Liver (tissue), 3 donors: ENCODE measurements around the gene HJV.

Experiments
- CTCF ChIP-seq: fragments of 150-350 bp; IDR thresholded peaks from 2 replicates; pipeline ENCODE4 v1.5.1; 2017; ENCODE audit warnings: improper control_type of control experiment, low read depth, low read length; ENCODE audit not compliant: missing input control
- JUND ChIP-seq, 2 donors: IDR thresholded peaks; 2 replicates each; pipeline ENCODE4 v1.6.1; 2016; ENCODE audit warnings: antibody characterized with exemption in 2 of 2
- RXRA ChIP-seq, 2 donors: IDR thresholded peaks; 2 replicates each; pipeline ENCODE4 v1.6.1; 2017 to 2018; ENCODE audit warnings: antibody characterized with exemption in 2 of 2, mild to moderate bottlenecking in 1 of 2
- YY1 ChIP-seq: IDR thresholded peaks from 2 replicates; pipeline ENCODE4 v1.6.1; 2016; ENCODE audit warnings: antibody characterized with exemption, mild to moderate bottlenecking
- donor health status: healthy.
- donor health status: healthy.

GRCh38 chr1:146029117-146029516 is 7.6 kb upstream of the HJV start:
- TF ChIP-seq CTCF (no peak), JUND (IDR thresholded peaks at IDR 0.05) (no peak), YY1 (no peak), RXRA (IDR thresholded peaks at IDR 0.05) (no peak)
